AG04449 (cell line): ENCODE measurements around the gene TM9SF4.
A peak's percentile ranks its signal among the peaks of the same experiment; 100 is the strongest.

Experiments used
- CTCF ChIA-PET: fragments of 350-600 bp; formaldehyde crosslinking; extraction: SDS; loops from one replicate; lab custom pipeline; 2021; ENCODE audit warnings: antibody characterized with exemption; lab: Yijun Ruan, JAX
- POLR2A ChIA-PET: fragments of 400-600, 350-600 bp; formaldehyde crosslinking; extraction: SDS; loops from one replicate; lab custom pipeline; 2020; ENCODE audit warnings: antibody characterized with exemption, inconsistent platforms; lab: Yijun Ruan, JAX
- DNase-seq: peaks from one replicate; pipeline ENCODE4 v3.0.0-alpha.2; 2010; ENCODE audit warnings: low read depth, low spot score
- H3K4me3 ChIP-seq: 2 replicates; pipeline ENCODE4 v1.5.1; 2011; ENCODE audit warnings: low read depth, mild to moderate bottlenecking, control low read depth, low read length
- TF ChIP-seq, protein P1 (sequence below): IDR thresholded peaks from one replicate; pipeline ENCODE4 v1.5.1; 2011; ENCODE audit warnings: mild to moderate bottlenecking, moderate library complexity, low read length, control low read depth, inconsistent platforms; ENCODE audit not compliant: insufficient read depth; ENCODE audit errors: missing control alignments

Gene TM9SF4

DNA sequence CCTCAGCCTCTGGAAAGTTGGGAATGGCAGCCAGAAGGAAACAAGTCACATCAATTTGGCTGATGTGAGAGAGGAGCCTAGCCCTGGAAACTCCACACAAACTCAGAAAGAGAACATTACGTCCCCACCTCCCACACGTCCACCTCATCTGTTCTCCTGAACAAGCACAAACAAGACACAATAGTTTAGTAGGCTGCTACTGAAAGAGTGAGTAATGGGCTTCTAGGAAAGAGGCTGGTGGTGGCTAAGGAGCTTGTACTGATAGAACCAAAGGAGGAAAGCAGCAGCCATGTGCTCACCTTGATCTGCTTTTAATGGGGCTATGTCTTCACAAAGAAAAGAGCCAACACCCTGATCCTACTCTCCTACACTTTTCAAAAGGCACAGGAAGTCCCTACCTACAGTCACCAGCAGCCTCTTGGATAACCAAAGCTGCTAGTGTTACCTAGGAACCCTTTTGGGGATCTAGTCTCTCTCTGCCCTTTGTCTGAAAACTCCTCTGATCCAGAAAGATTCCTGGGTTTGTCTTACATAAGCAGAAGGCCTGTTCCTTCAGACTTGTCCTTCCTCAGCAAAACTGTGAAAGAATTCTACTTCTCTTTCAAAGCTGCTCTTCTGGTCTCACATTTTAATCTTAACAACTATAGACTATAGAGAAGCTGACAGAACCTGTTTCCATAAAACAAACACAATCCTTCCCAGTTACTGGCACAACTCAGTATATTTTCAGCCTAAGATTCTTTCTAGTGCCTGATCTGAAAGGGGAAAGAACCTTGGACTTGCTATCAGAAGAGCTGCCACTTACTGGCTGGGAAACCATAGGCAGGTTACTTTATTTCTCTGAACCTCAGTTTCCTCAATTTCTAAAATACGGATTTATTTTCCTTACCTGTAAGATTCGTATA, 94.9 kb downstream of the TM9SF4 start:
- CTCF ChIA-PET: no interaction called here
- no peak overlapping the region for H3K4me3 ChIP-seq
- TF ChIP-seq, protein P1, sequence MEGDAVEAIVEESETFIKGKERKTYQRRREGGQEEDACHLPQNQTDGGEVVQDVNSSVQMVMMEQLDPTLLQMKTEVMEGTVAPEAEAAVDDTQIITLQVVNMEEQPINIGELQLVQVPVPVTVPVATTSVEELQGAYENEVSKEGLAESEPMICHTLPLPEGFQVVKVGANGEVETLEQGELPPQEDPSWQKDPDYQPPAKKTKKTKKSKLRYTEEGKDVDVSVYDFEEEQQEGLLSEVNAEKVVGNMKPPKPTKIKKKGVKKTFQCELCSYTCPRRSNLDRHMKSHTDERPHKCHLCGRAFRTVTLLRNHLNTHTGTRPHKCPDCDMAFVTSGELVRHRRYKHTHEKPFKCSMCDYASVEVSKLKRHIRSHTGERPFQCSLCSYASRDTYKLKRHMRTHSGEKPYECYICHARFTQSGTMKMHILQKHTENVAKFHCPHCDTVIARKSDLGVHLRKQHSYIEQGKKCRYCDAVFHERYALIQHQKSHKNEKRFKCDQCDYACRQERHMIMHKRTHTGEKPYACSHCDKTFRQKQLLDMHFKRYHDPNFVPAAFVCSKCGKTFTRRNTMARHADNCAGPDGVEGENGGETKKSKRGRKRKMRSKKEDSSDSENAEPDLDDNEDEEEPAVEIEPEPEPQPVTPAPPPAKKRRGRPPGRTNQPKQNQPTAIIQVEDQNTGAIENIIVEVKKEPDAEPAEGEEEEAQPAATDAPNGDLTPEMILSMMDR: no peak
- no peak for DNase-seq
- POLR2A ChIA-PET: interaction anchor here (0.7 kb wide), 1 partner anchor 12 kb away, joined by 3 read pairs; no protein-coding TSS in a partner anchor

DNA sequence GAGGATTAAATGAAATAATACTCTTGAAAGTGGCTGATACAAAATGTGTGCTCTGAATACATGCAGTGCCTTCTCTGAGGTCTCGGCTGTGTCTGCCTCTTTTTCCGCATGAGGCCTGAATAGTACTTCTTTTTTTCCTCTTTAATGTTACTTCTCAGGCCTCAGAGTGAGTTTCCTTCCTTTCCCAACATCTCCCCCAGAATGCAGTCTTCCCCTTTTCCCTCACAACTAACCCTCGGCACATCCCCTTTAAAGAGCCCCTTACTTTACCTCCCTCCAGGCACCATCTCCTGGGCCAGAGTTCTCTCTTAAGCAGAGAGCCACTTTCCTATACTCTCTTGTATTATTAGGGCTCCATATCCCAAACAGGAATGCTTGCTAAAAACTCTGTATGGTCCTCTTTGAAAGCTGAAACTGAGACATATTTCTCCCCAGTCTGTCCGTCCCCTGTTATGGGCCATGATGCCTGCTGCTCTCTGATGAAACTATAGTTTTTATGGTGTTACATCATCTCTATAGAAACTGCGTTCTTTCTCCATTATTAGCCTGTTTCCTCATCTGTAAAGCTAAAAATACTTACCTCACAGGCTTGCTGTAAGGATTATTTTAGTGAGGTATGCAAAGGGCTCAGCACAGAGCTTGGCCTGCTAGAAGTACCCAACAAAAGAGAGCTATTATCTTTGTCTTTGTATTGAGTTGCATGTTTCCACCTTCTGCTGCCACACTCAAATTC, 95.8 kb downstream of the TM9SF4 start:
- H3K4me3 ChIP-seq: no peak overlapping the region; the same call in 1 of the 2 replicates
- POLR2A ChIA-PET: no interaction called here
- DNase-seq: no peak
- CTCF ChIA-PET: no interaction called here
- TF ChIP-seq, protein P1: no peak

DNA sequence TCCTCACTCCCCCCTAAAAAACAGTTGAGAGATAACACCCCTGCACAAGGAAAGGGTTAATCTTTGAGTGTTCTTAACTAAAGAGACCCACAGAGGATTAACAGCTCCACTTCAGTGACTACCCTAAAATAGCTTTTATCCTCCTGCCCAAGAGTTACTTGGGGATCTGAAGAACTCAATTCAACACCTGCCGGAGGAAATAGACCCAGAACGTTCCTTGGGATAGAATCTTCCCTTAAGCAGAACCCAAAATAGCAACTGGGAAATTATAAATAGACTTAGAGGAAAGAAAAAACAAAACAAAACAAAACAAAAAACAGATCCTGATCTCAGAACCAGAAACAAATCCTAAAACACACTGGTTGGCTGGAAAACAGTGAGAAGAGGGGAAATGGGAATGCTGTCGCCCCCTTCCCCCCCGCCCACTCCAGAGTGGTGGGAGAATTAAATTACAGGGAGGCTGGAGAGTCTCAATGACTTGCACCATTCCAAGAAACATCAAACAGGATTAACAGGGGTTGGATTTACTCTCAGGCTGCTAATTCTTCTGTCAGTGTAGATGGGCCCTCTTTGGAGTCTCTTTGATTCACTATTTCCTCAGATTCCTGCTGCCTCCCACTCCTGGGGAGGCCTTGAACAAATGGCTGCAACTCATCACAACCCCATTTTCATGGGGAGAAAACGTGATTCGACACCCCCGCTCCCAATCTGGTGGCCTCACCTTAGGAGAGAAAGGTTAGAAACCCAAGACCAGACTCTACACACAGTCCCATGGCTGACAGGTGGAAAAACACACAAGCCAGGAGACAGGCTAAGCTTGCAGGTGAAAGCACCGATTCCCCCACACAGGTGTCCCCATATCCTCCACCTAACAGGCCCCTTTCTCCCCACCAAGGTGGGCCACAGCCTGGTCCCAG, 96.6 kb downstream of the TM9SF4 start:
- CTCF ChIA-PET: no interaction called here
- TF ChIP-seq, protein P1: no peak
- DNase-seq: no peak
- POLR2A ChIA-PET: no interaction called here
- H3K4me3 ChIP-seq: peak overlapping the region; percentile 94

DNA sequence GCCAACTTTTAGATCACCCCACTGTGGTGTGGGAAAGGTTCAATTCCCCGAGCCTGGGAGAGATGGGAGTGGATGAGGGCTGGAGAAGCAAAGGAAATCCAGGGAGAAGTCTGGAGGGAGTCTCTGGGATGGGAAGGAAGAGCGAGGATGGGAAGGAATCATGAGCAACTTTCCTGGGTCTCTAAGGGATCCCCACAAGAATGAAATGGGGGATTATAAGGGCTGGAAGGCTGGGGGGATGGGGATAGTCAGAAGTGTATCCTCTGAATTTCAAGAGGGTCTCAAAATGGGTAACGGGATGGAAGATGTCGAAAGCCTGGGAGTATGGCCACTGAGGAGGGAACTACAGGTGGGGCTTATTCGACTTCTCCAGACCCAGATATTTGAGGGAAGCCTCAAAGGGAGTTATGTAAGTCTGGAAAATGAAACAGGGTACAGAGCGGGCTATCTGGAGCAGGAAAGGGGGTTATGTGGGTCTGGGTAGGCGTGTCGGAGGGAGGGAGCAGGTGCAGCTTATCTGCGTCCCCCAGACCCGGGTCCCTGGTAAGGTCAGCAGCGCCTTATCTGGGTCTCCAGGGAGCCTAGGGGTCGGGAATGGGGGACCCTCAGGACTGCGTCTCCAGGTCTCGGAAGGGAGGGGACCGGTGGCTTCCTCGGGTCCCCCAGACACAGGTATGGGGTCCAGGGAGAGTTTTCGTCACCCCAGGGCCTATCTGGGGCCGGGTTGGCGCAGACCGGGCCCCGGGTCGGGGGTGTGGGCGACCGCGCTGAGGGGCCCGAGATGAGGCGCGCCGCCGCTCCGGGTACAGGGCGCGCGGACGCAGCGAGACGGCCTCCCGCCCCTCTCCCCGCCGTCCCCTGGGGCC, 97.5 kb downstream of the TM9SF4 start:
- CTCF ChIA-PET: no interaction called here
- POLR2A ChIA-PET: no interaction called here

More for the DNA sequence above, 97.5 kb downstream of the TM9SF4 start:
- no peak for DNase-seq
- TF ChIP-seq, protein P1: no peak
- peak overlapping the region; percentile 94 for H3K4me3 ChIP-seq
